ENCODE measurements around the gene CFAP65. TPM values are rescaled to one million over a fixed set of nuclear protein-coding genes. Genes with fewer than 3 reads are reported as not detected.

Gene CFAP65
- total RNA-seq, 1 donor from 2014 or later, result not detected

GRCh38 chr2:218981881-218982585 lies 59.3 kb downstream of the CFAP65 start:
- no peak for DNase-seq (ENCODE audit: extremely low spot score, unreplicated experiment)
- Mint-ChIP-seq H3K9me3 (ENCODE audit: unreplicated experiment) (no peaks in the 10 kb centered on the region), H3K4me1 (ENCODE audit: unreplicated experiment) (peaks cover 25% of the 10 kb centered on the region), H3K4me3 (ENCODE audit: unreplicated experiment) (peak overlapping the region; percentile 26), H3K36me3 (ENCODE audit: unreplicated experiment) (no peaks in the 10 kb centered on the region), H3K27me3 (ENCODE audit: unreplicated experiment) (peaks cover 69% of the 10 kb centered on the region), H3K27ac (ENCODE audit: unreplicated experiment) (no peak overlapping the region)
- TF ChIP-seq, protein P1, sequence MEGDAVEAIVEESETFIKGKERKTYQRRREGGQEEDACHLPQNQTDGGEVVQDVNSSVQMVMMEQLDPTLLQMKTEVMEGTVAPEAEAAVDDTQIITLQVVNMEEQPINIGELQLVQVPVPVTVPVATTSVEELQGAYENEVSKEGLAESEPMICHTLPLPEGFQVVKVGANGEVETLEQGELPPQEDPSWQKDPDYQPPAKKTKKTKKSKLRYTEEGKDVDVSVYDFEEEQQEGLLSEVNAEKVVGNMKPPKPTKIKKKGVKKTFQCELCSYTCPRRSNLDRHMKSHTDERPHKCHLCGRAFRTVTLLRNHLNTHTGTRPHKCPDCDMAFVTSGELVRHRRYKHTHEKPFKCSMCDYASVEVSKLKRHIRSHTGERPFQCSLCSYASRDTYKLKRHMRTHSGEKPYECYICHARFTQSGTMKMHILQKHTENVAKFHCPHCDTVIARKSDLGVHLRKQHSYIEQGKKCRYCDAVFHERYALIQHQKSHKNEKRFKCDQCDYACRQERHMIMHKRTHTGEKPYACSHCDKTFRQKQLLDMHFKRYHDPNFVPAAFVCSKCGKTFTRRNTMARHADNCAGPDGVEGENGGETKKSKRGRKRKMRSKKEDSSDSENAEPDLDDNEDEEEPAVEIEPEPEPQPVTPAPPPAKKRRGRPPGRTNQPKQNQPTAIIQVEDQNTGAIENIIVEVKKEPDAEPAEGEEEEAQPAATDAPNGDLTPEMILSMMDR (IDR thresholded peaks at IDR 0.05), result no peak

DNA sequence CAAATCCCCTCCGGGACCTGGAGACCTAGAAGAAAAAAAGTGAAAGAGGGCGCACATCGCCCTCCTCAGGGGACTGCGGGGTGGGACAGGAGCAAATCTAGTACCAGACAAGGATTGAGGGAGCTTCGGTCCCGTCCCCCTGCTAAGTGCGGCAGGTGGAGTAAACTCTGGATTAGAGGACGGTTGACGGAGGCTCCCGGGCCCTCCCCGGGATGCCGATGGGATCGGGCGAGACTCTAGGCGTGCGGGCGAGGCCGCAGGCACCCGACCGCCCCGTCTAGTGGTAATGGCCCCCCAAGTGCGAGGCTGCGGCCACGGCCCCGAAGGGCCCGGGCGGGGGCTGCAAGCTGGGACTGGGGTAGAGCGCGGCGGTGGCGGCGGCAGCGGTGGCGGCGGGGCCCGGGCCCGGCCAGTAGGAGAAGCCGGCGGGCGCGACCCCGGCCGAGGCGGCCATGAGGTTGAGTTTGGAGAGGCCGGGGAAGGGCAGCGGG lies 59.9 kb downstream of the CFAP65 start:
- Mint-ChIP-seq H3K9me3 (ENCODE audit: unreplicated experiment) (no peaks in the 10 kb centered on the region), H3K36me3 (ENCODE audit: unreplicated experiment) (no peaks in the 10 kb centered on the region), H3K27me3 (ENCODE audit: unreplicated experiment) (peaks cover 69% of the 10 kb centered on the region), H3K4me1 (ENCODE audit: unreplicated experiment) (peaks cover 25% of the 10 kb centered on the region), H3K27ac (ENCODE audit: unreplicated experiment) (no peak overlapping the region), H3K4me3 (ENCODE audit: unreplicated experiment) (peak overlapping the region; percentile 50)
- TF ChIP-seq, protein P1 (IDR thresholded peaks at IDR 0.05), result no peak
- peak; percentile 84 for DNase-seq (ENCODE audit: extremely low spot score, unreplicated experiment)

DNA sequence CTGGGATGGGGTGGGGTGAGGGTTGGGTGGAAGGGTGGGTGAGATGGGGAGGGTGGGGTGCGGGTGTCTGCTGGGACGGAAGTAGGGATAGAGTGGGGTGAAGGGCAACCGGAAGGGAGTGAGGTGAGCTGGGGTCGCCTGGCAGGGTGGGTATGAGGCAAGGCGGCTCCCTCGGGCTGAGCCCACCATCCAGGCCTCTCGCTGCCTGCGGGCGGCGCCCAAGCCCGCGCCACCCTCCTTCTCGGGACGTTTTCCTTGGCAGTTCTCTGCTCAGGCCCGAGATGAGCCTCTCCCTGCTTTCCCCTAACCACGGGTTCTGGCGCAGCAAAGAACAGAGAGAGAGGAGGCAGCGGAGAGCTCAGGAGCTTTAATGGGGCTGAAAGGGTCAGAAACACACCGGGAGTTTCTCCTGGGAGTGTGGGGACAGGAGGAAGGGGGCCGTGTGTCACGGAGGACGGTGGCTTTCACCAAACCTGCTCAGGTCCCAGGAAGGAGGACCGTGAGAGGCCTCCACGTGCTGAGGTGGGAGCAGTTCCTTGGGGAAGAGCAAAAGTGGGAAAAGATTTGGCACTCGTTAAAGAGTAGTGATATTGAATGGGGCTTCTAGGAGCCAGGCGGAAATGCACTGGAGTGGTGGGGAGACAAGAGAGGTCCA lies 60.5 kb downstream of the CFAP65 start:
- DNase-seq (ENCODE audit: extremely low spot score, unreplicated experiment), result no peak
- Mint-ChIP-seq H3K4me3 (ENCODE audit: unreplicated experiment) (peak overlapping the region; percentile 50), H3K9me3 (ENCODE audit: unreplicated experiment) (no peaks in the 10 kb centered on the region), H3K27ac (ENCODE audit: unreplicated experiment) (no peak overlapping the region), H3K4me1 (ENCODE audit: unreplicated experiment) (peaks cover 24% of the 10 kb centered on the region), H3K27me3 (ENCODE audit: unreplicated experiment) (peaks cover 69% of the 10 kb centered on the region), H3K36me3 (ENCODE audit: unreplicated experiment) (no peaks in the 10 kb centered on the region)
- TF ChIP-seq, protein P1 (IDR thresholded peaks at IDR 0.05), result no peak

DNA sequence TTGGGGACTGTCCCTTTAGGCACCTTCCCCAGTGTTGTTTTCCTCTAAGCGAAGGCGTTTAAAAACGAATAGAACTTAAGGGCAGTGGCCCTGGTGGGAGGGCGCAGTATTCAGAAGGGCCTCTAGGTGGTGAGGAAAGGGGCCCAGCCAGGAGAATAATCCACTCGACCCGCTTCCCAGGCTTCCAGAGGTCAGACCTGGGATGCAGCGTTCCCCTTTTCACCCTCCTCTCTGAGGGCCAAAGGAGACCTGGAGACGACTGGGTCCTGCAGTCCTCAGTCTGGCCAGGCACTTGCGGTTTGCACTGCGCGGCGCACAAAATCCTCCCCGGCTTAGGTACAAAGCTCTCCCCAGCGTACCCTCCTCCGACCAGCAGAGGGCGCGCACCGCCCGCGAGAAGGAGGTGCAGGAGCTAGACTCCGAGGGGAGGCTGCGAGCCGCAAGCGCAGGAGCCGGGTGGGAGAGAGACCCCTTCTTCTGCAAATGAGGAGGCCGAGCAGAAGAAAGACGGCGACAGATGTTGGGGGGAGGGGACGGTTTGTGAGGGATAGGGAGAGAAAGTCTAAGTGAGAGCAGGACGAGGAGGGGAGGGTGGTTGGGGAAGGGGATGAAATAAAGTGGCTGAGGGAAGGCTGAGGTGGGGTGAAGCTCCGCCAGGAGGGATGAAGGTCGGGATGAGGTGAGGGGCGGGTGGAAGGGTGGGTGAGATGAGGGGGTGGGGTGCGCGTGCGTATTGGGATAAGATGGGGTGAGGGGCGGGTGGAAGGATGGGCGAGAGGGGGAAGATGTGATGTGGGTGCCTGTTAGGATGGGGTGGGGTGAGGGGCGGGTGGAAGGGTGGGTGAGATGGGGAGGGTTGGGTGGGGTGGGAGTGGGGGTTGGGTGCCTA lies 61.2 kb downstream of the CFAP65 start:
- H3K4me1 Mint-ChIP-seq (ENCODE audit: unreplicated experiment), result peaks cover 21% of the 10 kb centered on the region
- TF ChIP-seq, protein P1 (IDR thresholded peaks at IDR 0.05), result peak; percentile 96
- no peak overlapping the region for H3K27ac Mint-ChIP-seq (ENCODE audit: unreplicated experiment)
- H3K27me3 Mint-ChIP-seq (ENCODE audit: unreplicated experiment), result peaks cover 72% of the 10 kb centered on the region
- H3K4me3 Mint-ChIP-seq (ENCODE audit: unreplicated experiment), result peak overlapping the region; percentile 59
- H3K9me3 Mint-ChIP-seq (ENCODE audit: unreplicated experiment), result no peaks in the 10 kb centered on the region
- DNase-seq (ENCODE audit: extremely low spot score, unreplicated experiment), result peak; percentile 95
- H3K36me3 Mint-ChIP-seq (ENCODE audit: unreplicated experiment), result no peaks in the 10 kb centered on the region
